C1 segment of cervical spinal cord (tissue), 14 donors: ENCODE data around the gene PDE4A.
"Not testable (repeated sequence)": the region's sequence is repeated elsewhere in the genome, so short reads cannot be mapped to it uniquely, and the experiment has no call there.

Source experiments
- DNase-seq, 14 donors: peaks; one replicate each; lab custom pipeline; 2025; lab: John Stamatoyannopoulos, UW

Gene PDE4A

DNA sequence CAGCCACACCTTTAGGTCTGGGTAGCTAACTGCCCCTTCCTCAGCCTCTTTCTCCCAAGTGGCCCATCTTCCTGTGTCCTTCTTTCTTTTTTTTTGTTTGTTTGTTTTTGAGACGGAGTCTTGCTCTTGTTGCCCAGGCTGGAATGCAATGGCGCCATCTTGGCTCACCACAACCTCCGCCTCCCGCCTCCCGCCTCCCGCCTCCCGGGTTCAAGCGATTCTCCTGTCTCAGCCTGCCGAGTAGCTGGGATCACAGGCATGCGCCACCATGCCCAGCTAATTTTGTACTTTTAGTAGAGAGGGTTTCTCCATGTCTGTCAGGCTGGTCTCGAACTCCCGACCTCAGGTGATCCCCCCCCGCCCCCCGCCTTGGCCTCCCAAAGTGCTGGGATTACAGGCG is 41.7 kb downstream of the PDE4A start:
- not testable (repeated sequence) for DNase-seq

GRCh38 chr19:10462557-10462956 is 42.2 kb downstream of the PDE4A start:
- no peak for DNase-seq

GRCh38 chr19:10464456-10464855 is 44.1 kb downstream of the PDE4A start:
- no peak for DNase-seq

DNA sequence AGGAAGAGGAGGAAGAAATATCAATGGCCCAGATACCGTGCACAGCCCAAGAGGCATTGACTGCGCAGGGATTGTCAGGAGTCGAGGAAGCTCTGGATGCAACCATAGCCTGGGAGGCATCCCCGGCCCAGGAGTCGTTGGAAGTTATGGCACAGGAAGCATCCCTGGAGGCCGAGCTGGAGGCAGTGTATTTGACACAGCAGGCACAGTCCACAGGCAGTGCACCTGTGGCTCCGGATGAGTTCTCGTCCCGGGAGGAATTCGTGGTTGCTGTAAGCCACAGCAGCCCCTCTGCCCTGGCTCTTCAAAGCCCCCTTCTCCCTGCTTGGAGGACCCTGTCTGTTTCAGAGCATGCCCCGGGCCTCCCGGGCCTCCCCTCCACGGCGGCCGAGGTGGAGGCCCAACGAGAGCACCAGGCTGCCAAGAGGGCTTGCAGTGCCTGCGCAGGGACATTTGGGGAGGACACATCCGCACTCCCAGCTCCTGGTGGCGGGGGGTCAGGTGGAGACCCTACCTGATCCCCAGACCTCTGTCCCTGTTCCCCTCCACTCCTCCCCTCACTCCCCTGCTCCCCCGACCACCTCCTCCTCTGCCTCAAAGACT is 46.9 kb downstream of the PDE4A start:
- no peak for DNase-seq

DNA sequence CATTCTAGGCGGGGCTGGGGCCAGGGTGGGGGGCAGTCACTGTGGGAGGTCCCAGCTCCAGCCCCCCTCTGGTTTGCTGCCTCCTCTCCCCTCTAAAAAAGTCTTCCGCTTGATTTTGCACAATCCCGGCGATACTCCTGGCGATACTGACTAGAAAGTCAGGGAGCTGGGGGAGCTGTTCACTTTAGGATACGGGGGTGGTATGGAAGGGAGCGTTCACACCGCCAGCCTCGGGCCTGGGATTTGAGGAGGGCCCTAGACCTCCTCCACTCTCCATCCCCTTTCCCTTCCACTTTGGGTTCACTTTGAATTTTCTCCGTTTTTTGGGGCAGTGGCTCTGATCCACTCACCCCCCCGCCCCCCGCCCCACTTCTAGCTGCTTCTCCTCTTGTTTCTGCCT is 47.8 kb downstream of the PDE4A start:
- DNase-seq: no peak

DNA sequence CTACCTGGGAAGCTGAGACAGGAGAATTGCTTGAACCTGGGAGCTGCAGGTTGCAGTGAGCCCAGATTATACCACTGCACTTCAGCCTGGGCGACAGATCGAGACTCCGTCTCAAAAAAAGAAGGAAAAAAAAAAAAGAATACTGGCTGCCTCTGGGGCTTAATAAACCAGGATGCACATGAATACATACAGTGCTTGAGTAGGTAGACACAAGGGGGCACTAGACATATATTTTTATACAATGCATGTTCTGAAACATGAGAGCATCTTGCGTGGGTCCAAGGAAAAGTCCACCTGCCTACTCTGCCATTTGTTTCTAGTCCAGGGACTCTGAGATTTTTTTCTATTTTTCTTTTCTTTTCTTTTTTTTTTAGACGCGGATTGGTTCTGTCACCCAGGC is 51.6 kb downstream of the PDE4A start:
- no peak for DNase-seq

- DNase-seq: no peak
Observed at GRCh38 chr19:10473192-10473591, 52.9 kb downstream of the PDE4A start.

- no peak for DNase-seq
Observed at GRCh38 chr19:10474962-10475451, 54.7 kb downstream of the PDE4A start.

- no peak for DNase-seq
Observed at GRCh38 chr19:10478476-10478875, 58.1 kb downstream of the PDE4A start.

GRCh38 chr19:10478903-10479384 is 58.6 kb downstream of the PDE4A start:
- DNase-seq: peak; percentile 18 to 94 (median 87)

DNA sequence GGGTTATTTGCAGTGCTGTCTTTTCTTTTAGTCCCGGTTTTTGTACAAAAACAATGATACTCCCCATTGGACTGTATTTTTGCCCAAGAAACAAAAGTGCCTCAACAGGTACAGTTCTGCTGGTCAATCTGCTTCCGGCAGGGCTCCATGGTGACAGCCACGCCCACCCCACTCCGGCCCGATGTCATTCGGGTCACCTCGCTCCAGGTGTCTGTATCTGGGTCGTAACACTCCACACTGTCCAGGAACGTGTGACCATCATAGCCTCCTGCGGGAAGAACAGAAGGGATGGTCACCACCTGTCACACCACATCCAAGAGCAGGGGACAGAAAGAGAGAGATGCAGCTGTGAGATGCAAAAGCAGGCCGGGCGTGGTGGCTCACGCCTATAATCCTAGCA is 66.2 kb downstream of the PDE4A start:
- DNase-seq: no peak

- DNase-seq: no peak
Observed at GRCh38 chr19:10491472-10492047, 71.2 kb downstream of the PDE4A start.

- DNase-seq: no peak
Observed at GRCh38 chr19:10497371-10497770, 77.0 kb downstream of the PDE4A start.

- DNase-seq: no peak
Observed at GRCh38 chr19:10499550-10500246, 79.4 kb downstream of the PDE4A start.

DNA sequence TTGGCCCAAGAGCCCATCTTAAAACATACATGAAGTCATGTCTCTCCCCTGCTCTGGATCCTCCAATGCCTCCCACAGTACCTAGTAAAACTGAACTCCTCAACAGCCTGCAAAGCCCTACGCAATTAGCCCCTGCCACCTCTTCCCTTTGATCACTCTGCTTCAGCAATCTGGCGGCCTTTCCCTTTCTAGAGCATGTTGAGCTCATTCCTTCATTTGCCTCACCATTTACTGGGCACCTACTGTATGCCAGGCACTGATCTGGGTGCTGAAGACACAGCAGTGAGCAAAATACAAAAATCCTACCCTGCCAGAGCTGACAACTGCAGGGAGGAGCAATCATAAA is 79.9 kb downstream of the PDE4A start:
- no peak for DNase-seq

- DNase-seq: peak in 13 of 14 donors; percentile 34 to 92 (median 76)
Observed at GRCh38 chr19:10501971-10502523, 81.7 kb downstream of the PDE4A start.

GRCh38 chr19:10502524-10503001 is 82.2 kb downstream of the PDE4A start:
- peak; percentile 14 to 94 (median 84) for DNase-seq

DNA sequence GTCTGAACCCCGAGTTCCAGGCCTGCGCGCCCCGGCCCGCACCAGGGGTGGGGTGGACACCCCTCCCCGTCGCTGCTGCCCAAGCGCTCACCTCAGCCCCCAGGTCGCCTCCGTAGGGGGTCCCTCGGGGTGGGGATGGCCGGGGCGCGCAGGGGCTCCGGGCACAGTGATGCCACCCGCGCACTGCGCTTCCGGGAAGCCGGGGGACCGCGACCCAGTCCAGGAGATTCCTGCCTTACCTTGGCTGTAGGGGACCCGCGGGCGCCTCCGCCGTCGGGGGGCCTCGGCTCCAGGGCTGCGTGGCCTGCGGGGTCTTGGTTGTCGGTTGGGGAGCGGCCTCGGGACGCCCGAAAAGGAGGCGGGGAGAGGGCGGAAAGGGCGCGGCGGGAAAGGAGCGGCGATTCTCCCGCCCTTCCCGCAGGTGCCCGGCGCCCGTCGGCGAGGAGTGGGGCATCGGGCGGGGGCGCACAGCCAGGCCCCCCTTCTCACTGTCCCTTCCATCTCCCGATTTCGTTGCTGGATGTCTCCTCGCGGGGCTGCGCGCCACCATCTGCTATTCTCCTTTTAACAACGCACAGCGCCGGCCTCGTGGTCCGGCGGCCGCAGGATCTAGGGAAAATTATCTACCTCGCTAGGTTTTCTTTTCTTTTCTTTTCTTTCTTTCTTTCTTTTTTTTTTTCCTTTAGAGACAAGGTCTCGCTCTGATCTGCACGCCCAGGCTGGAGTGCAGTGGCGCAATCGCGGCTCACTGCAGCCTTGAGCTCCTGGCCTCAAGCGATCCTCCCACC is 82.9 kb downstream of the PDE4A start, which contains the start of gene KEAP1:
TSS of gene KEAP1 (minus strand) at position 355 of the 788 bp plus-strand sequence. CDS start 3,323 bp downstream, outside the sequence.
- peak in 6 of 14 donors; percentile 36 to 74 (median 62) for DNase-seq

GRCh38 chr19:10505583-10506229 is 85.4 kb downstream of the PDE4A start:
- DNase-seq: peak in 9 of 14 donors; percentile 3 to 52 (median 42)

DNA sequence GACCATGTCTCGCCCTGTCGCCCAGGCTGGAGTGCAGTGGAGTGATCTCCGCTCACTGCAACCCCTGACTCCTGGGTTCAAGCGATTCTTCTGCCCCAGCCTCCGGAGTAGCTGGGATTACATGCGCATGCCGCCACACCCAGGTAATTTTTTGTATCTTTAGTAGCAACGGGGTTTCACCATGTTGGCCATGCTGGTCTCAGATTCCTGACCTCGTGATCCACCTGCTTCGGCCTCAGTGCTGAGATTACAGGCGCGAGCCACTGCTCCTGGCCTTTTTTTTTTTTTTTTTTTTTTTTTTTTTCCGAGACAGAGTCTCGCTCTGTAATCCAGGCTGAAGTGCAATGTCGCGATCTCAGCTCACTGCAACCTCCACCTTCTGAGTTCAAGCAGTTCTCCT is 87.7 kb downstream of the PDE4A start:
- DNase-seq: no peak

GRCh38 chr19:10508707-10509106 is 88.4 kb downstream of the PDE4A start:
- DNase-seq: no peak
